Inflammatory macrophage (primary cell): Measurements from ENCODE around the gene MAF.
A peak's percentile ranks its signal among the peaks of the same experiment; 100 is the strongest.

Experiments used
- DNase-seq, 2 donors: peaks; one replicate each; pipeline ENCODE4 v3.0.0-alpha.2; 2020 to 2022
- total RNA-seq, 18 experiments: gene quantifications; one replicate each; lab custom pipeline; 2026; ENCODE audit warnings: mixed read lengths in 6 of 18, inconsistent platforms in 2 of 18; lab: John Stamatoyannopoulos, UW

The MAF gene
- 5.2 to 158 (median 81.1) reads per million in 18 experiments for total RNA-seq

GRCh38 chr16:79600638-79601091 lies at the start of gene MAF:
Gene MAF, minus strand, starts transcription at chr16:79600737. Its CDS starts 835 bp downstream, at chr16:79599902.
- peak; percentile 97 to 98 for DNase-seq

- no peak for DNase-seq
Observed at GRCh38 chr16:79648826-79649225, 48.3 kb upstream of the MAF start.

GRCh38 chr16:79647586-79647985 lies 47.0 kb upstream of the MAF start:
- no peak for DNase-seq

GRCh38 chr16:79645701-79646100 lies 45.2 kb upstream of the MAF start:
- no peak for DNase-seq

GRCh38 chr16:79644971-79645667 lies 44.6 kb upstream of the MAF start:
- DNase-seq = no peak

- DNase-seq = no peak
Observed at GRCh38 chr16:79642652-79643051, 42.1 kb upstream of the MAF start.

- DNase-seq = no peak
Observed at GRCh38 chr16:79640513-79641360, 40.2 kb upstream of the MAF start.

GRCh38 chr16:79639576-79640311 lies 39.2 kb upstream of the MAF start:
- DNase-seq = no peak

- no peak for DNase-seq
Observed at GRCh38 chr16:79638386-79638785, 37.8 kb upstream of the MAF start.

- no peak for DNase-seq
Observed at GRCh38 chr16:79635488-79635887, 35.0 kb upstream of the MAF start.

GRCh38 chr16:79634298-79634697 lies 33.8 kb upstream of the MAF start:
- DNase-seq = no peak

GRCh38 chr16:79632289-79632688 lies 31.8 kb upstream of the MAF start:
- DNase-seq = no peak

- peak in 1 of 2 donors; percentile 4 for DNase-seq
Observed at GRCh38 chr16:79628988-79629387, 28.5 kb upstream of the MAF start.

- no peak for DNase-seq
Observed at GRCh38 chr16:79628501-79628975, 28.0 kb upstream of the MAF start.

GRCh38 chr16:79627092-79627491 lies 26.6 kb upstream of the MAF start:
- DNase-seq = no peak

- no peak for DNase-seq
Observed at GRCh38 chr16:79625738-79626137, 25.2 kb upstream of the MAF start.

- no peak for DNase-seq
Observed at GRCh38 chr16:79623824-79624223, 23.3 kb upstream of the MAF start.

GRCh38 chr16:79623062-79623461 lies 22.5 kb upstream of the MAF start:
- DNase-seq = no peak

- DNase-seq = no peak
Observed at GRCh38 chr16:79621027-79621426, 20.5 kb upstream of the MAF start.

GRCh38 chr16:79618692-79619050 lies 18.1 kb upstream of the MAF start:
- DNase-seq = no peak

- DNase-seq = no peak
Observed at GRCh38 chr16:79618041-79618691, 17.6 kb upstream of the MAF start.

GRCh38 chr16:79613009-79613408 lies 12.5 kb upstream of the MAF start:
- no peak for DNase-seq

GRCh38 chr16:79612207-79612606 lies 11.7 kb upstream of the MAF start:
- no peak for DNase-seq
